ENCODE results near the gene TBC1D22B. TPM values are rescaled to one million over a fixed set of nuclear protein-coding genes. Genes with fewer than 3 reads are reported as not detected.
A peak's percentile ranks its signal among the peaks of the same experiment; 100 is the strongest.

The TBC1D22B gene
- total and polyA plus RNA-seq, 2 of the 13 experiments (the other 11 are each of a cell fraction or from before 2014, with no cell fraction given), result 9.7 to 12.9 TPM

DNA sequence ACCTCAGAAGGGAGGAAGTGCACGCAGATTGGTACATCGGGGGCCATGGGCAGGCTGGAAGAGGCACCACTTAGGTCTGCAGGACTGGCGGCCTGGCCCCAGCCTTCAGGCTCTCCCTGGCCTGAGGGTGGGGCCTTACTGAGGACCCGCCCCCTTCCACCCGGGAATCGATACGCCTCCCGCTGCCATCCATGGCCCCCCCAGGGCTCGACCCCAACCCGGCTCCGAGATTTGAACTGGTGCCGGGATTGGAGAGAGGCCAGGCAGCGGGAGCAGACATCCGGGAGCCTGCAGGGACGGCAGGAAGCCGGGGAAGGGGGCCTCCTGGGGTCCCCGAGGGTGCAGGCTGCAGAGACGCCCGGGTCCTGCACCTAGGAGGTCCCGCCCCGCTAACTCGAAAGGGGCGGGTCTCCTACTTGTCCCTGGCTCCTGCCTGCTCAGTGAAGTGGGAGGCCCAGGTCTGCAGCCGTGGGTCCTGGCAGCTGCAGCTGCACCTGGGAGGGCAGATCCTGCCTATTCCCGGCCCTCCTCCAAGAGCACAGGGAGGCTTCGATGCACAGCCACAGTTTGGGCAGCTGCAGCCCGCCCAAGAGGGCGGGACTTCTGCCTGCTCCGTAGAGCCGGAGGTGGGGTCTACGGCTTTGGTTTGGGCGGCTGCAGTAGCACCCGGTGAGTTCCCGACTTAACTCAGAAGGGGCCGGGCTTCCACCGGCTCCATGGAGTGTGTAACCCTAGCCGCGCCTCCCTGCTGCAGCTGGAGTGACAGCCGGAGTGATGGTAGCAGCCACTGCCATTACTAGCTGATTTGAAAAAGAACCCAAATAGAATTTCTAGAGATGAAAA is 35.2 kb upstream of the TBC1D22B start (continued):
- TF ChIP-seq, protein P1, sequence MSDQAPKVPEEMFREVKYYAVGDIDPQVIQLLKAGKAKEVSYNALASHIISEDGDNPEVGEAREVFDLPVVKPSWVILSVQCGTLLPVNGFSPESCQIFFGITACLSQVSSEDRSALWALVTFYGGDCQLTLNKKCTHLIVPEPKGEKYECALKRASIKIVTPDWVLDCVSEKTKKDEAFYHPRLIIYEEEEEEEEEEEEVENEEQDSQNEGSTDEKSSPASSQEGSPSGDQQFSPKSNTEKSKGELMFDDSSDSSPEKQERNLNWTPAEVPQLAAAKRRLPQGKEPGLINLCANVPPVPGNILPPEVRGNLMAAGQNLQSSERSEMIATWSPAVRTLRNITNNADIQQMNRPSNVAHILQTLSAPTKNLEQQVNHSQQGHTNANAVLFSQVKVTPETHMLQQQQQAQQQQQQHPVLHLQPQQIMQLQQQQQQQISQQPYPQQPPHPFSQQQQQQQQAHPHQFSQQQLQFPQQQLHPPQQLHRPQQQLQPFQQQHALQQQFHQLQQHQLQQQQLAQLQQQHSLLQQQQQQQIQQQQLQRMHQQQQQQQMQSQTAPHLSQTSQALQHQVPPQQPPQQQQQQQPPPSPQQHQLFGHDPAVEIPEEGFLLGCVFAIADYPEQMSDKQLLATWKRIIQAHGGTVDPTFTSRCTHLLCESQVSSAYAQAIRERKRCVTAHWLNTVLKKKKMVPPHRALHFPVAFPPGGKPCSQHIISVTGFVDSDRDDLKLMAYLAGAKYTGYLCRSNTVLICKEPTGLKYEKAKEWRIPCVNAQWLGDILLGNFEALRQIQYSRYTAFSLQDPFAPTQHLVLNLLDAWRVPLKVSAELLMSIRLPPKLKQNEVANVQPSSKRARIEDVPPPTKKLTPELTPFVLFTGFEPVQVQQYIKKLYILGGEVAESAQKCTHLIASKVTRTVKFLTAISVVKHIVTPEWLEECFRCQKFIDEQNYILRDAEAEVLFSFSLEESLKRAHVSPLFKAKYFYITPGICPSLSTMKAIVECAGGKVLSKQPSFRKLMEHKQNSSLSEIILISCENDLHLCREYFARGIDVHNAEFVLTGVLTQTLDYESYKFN (CRISPR knock-in tag; conservative IDR thresholded peaks at IDR 0.05), result peak; percentile 75
- TF ChIP-seq RFXANK (CRISPR knock-in tag; IDR thresholded peaks at IDR 0.05) (no peak), ZNF614 (CRISPR knock-in tag; IDR thresholded peaks at IDR 0.05; ENCODE audit: borderline replicate concordance) (peak; percentile 3; the same call in 1 of the 2 replicates), RFX5 (IDR thresholded peaks at IDR 0.05; ENCODE audit: low read depth, low read length) (peak; percentile 22; the same call in 1 of the 2 replicates), KLF6 (CRISPR knock-in tag; IDR thresholded peaks at IDR 0.05) (peak; percentile 35; the same call in 1 of the 2 replicates), ZNF547 (CRISPR knock-in tag; IDR thresholded peaks at IDR 0.05) (peak; percentile 50; the same call in 1 of the 2 replicates), ZNF180 (CRISPR knock-in tag; IDR thresholded peaks at IDR 0.05; ENCODE audit: borderline replicate concordance, low read depth) (no peak), MBD4 (IDR thresholded peaks at IDR 0.05; ENCODE audit: borderline replicate concordance, low read length) (no peak), MTA1 (CRISPR knock-in tag; IDR thresholded peaks at IDR 0.05; ENCODE audit: borderline replicate concordance) (peak; percentile 94), ZNF644 (CRISPR knock-in tag; IDR thresholded peaks at IDR 0.05; ENCODE audit: low read depth) (0 out of 2 replicates have a peak, but pooled peaks have one; percentile 5), ZNF484 (CRISPR knock-in tag; IDR thresholded peaks at IDR 0.05; ENCODE audit: borderline replicate concordance, low read depth) (no peak; the same call in 1 of the 2 replicates), STAG1 (CRISPR knock-in tag; IDR thresholded peaks at IDR 0.05) (no peak), ZNF678 (CRISPR knock-in tag; IDR thresholded peaks at IDR 0.05) (peak; percentile 70; the same call in 1 of the 2 replicates), ZNF292 (CRISPR knock-in tag; IDR thresholded peaks at IDR 0.05; ENCODE audit: borderline replicate concordance, low read depth) (peak; percentile 97)
- TF ChIP-seq, protein P2, sequence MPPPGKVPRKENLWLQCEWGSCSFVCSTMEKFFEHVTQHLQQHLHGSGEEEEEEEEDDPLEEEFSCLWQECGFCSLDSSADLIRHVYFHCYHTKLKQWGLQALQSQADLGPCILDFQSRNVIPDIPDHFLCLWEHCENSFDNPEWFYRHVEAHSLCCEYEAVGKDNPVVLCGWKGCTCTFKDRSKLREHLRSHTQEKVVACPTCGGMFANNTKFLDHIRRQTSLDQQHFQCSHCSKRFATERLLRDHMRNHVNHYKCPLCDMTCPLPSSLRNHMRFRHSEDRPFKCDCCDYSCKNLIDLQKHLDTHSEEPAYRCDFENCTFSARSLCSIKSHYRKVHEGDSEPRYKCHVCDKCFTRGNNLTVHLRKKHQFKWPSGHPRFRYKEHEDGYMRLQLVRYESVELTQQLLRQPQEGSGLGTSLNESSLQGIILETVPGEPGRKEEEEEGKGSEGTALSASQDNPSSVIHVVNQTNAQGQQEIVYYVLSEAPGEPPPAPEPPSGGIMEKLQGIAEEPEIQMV (CRISPR knock-in tag; IDR thresholded peaks at IDR 0.05; ENCODE audit: low read depth), result 0 out of 2 replicates have a peak, but pooled peaks have one; percentile 80
- TF ChIP-seq, protein P3, sequence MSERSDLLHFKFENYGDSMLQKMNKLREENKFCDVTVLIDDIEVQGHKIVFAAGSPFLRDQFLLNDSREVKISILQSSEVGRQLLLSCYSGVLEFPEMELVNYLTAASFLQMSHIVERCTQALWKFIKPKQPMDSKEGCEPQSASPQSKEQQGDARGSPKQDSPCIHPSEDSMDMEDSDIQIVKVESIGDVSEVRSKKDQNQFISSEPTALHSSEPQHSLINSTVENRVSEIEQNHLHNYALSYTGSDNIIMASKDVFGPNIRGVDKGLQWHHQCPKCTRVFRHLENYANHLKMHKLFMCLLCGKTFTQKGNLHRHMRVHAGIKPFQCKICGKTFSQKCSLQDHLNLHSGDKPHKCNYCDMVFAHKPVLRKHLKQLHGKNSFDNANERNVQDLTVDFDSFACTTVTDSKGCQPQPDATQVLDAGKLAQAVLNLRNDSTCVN (CRISPR knock-in tag; IDR thresholded peaks at IDR 0.05; ENCODE audit: borderline replicate concordance), result peak; percentile 64
- TF ChIP-seq, protein P4, sequence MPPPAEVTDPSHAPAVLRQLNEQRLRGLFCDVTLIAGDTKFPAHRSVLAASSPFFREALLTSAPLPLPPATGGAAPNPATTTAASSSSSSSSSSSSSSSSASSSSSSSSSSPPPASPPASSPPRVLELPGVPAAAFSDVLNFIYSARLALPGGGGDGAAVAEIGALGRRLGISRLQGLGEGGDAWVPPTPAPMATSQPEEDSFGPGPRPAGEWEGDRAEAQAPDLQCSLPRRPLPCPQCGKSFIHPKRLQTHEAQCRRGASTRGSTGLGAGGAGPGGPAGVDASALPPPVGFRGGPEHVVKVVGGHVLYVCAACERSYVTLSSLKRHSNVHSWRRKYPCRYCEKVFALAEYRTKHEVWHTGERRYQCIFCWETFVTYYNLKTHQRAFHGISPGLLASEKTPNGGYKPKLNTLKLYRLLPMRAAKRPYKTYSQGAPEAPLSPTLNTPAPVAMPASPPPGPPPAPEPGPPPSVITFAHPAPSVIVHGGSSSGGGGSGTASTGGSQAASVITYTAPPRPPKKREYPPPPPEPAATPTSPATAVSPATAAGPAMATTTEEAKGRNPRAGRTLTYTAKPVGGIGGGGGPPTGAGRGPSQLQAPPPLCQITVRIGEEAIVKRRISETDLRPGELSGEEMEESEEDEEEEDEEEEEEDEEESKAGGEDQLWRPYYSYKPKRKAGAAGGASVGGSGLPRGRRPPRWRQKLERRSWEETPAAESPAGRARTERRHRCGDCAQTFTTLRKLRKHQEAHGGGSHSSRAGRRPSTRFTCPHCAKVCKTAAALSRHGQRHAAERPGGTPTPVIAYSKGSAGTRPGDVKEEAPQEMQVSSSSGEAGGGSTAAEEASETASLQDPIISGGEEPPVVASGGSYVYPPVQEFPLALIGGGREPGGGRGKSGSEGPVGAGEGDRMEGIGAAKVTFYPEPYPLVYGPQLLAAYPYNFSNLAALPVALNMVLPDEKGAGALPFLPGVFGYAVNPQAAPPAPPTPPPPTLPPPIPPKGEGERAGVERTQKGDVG (CRISPR knock-in tag; IDR thresholded peaks at IDR 0.05; ENCODE audit: borderline replicate concordance), result 0 out of 2 replicates have a peak, but pooled peaks have one; percentile 55

Data from HepG2 (cell line).